ENCODE data around the gene SYPL2.

DNA sequence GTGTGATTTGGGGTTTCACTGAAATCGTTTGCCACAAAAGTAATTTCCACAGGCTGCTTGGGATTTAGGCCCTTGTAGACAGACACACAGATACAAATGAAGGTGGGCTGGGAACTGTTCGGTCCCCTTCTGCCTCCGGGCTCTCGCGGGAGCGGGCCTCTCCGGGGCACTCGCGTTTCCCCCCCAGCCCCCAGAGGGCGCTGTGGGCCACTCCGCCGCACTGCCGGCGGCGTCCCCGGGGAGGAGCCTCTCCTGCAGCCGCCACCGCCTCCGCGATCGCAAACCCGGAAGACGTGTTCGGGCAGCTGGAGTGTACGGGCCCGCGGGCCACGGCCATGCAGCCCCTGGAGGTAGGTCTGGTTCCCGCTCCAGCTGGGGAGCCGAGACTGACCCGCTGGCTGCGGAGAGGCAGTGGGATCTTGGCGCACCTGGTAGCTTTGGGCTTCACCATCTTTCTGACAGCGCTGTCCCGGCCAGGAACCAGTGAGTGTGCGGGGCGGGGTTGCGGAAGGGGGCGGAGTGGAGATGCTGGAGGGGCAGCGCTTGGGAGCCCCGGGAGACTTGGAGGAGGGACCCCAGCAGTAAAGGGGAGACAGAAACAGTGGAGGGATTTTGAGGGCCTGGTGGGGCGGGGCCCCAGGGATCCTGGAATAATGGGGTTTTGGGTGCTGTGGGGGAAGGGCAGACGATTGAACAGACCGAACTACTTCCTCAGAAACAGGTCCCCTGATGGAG is 27.6 kb downstream of the SYPL2 start, which contains the start of gene CYB561D1:
- TF ChIP-seq, protein P1, sequence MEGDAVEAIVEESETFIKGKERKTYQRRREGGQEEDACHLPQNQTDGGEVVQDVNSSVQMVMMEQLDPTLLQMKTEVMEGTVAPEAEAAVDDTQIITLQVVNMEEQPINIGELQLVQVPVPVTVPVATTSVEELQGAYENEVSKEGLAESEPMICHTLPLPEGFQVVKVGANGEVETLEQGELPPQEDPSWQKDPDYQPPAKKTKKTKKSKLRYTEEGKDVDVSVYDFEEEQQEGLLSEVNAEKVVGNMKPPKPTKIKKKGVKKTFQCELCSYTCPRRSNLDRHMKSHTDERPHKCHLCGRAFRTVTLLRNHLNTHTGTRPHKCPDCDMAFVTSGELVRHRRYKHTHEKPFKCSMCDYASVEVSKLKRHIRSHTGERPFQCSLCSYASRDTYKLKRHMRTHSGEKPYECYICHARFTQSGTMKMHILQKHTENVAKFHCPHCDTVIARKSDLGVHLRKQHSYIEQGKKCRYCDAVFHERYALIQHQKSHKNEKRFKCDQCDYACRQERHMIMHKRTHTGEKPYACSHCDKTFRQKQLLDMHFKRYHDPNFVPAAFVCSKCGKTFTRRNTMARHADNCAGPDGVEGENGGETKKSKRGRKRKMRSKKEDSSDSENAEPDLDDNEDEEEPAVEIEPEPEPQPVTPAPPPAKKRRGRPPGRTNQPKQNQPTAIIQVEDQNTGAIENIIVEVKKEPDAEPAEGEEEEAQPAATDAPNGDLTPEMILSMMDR (IDR thresholded peaks at IDR 0.05; ENCODE audit: low read depth, low read length, missing input control) = peak; percentile 91
- TF ChIP-seq, protein P2, sequence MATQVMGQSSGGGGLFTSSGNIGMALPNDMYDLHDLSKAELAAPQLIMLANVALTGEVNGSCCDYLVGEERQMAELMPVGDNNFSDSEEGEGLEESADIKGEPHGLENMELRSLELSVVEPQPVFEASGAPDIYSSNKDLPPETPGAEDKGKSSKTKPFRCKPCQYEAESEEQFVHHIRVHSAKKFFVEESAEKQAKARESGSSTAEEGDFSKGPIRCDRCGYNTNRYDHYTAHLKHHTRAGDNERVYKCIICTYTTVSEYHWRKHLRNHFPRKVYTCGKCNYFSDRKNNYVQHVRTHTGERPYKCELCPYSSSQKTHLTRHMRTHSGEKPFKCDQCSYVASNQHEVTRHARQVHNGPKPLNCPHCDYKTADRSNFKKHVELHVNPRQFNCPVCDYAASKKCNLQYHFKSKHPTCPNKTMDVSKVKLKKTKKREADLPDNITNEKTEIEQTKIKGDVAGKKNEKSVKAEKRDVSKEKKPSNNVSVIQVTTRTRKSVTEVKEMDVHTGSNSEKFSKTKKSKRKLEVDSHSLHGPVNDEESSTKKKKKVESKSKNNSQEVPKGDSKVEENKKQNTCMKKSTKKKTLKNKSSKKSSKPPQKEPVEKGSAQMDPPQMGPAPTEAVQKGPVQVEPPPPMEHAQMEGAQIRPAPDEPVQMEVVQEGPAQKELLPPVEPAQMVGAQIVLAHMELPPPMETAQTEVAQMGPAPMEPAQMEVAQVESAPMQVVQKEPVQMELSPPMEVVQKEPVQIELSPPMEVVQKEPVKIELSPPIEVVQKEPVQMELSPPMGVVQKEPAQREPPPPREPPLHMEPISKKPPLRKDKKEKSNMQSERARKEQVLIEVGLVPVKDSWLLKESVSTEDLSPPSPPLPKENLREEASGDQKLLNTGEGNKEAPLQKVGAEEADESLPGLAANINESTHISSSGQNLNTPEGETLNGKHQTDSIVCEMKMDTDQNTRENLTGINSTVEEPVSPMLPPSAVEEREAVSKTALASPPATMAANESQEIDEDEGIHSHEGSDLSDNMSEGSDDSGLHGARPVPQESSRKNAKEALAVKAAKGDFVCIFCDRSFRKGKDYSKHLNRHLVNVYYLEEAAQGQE (IDR thresholded peaks at IDR 0.05) = peak; percentile 45
- TF ChIP-seq TAF1 (conservative IDR thresholded peaks at IDR 0.05) (no peak), SP1 (IDR thresholded peaks at IDR 0.05) (no peak), RAD21 (IDR thresholded peaks at IDR 0.05) (peak; percentile 70 to 81), ZBTB33 (IDR thresholded peaks at IDR 0.05) (no peak)
- TF ChIP-seq, protein P3, sequence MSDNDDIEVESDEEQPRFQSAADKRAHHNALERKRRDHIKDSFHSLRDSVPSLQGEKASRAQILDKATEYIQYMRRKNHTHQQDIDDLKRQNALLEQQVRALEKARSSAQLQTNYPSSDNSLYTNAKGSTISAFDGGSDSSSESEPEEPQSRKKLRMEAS (IDR thresholded peaks at IDR 0.05) = no peak
